Measurements from ENCODE around the gene LPIN1. TPM values are rescaled to one million over a fixed set of nuclear protein-coding genes. Genes with fewer than 3 reads are reported as not detected.

The LPIN1 gene
- total and polyA plus RNA-seq, 2 of the 13 experiments (the other 11 are each of a cell fraction or from before 2014, with no cell fraction given) = 9.7 to 19.4 TPM

DNA sequence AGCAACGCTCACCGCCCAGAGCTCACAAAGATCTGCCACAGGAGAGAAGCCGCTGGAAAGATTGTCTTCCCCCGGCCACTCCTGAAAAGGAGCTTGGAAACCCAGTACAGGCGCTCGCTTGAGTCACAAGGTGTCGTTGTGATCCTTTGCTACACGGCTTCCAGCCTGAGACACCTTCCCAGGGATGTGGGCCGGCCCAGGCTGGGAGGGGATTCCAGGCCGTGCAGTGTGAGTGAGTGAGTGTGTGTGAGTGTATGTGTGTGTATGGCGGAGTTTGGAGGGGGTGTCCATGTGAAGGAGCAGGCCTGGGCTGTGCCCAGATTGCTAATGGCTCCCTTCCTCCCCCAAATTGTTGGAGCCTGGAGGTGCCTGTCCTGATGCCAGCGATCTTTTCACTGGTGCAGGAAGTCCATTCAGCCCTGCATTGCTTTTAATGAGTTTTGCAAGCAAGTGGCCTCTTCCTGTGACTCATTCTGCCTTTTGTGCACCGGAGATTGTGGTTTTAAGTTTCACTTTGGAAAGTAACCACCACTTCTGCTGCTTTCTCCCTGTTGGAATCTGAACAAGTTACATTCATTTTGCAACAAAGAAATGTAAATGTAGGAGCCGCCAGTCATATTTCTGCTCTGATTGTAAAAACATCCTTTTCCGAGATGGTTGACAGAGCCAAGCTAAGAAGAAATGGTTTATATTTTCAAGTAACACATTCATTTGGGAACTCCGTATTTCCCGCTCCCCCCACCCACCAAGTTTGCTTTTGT is 83.7 kb downstream of the LPIN1 start (continued):
- TF ChIP-seq, protein P1, sequence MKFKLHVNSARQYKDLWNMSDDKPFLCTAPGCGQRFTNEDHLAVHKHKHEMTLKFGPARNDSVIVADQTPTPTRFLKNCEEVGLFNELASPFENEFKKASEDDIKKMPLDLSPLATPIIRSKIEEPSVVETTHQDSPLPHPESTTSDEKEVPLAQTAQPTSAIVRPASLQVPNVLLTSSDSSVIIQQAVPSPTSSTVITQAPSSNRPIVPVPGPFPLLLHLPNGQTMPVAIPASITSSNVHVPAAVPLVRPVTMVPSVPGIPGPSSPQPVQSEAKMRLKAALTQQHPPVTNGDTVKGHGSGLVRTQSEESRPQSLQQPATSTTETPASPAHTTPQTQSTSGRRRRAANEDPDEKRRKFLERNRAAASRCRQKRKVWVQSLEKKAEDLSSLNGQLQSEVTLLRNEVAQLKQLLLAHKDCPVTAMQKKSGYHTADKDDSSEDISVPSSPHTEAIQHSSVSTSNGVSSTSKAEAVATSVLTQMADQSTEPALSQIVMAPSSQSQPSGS (CRISPR knock-in tag; IDR thresholded peaks at IDR 0.05) = peak; percentile 59; the same call in 1 of the 2 replicates
- TF ChIP-seq ZNF644 (CRISPR knock-in tag; IDR thresholded peaks at IDR 0.05; ENCODE audit: low read depth) = peak; percentile 48; the same call in 1 of the 2 replicates
- peak; percentile 40; the same call in 1 of the 2 replicates for TF ChIP-seq HIC2 (CRISPR knock-in tag; IDR thresholded peaks at IDR 0.05; ENCODE audit: low read depth)
- peak; percentile 58; the same call in 1 of the 2 replicates for TF ChIP-seq TARDBP (CRISPR knock-in tag; IDR thresholded peaks at IDR 0.05)
- peak; percentile 77 for TF ChIP-seq ZNF691 (CRISPR knock-in tag; IDR thresholded peaks at IDR 0.05; ENCODE audit: borderline replicate concordance, low read depth)
- TF ChIP-seq ZNF790 (CRISPR knock-in tag; IDR thresholded peaks at IDR 0.05; ENCODE audit: borderline replicate concordance) = peak; percentile 72; the same call in 1 of the 2 replicates
- no peak for TF ChIP-seq ZNF282 (IDR thresholded peaks at IDR 0.05; ENCODE audit: partially characterized antibody)
- TF ChIP-seq POLR2A (IDR thresholded peaks at IDR 0.05; ENCODE audit: insufficient read depth in 1 of 2, low read depth in 2 of 2, low read length in 2 of 2) = peak; percentile 64 to 65
- peak; percentile 89; the same call in 1 of the 2 replicates for TF ChIP-seq CREBL2 (CRISPR knock-in tag; IDR thresholded peaks at IDR 0.05; ENCODE audit: borderline replicate concordance)
- TF ChIP-seq ZNF709 (CRISPR knock-in tag; IDR thresholded peaks at IDR 0.05) = peak; percentile 80; the same call in 1 of the 2 replicates
- 0 out of 2 replicates have a peak, but pooled peaks have one; percentile 42 for TF ChIP-seq REPIN1 (CRISPR knock-in tag; IDR thresholded peaks at IDR 0.05; ENCODE audit: borderline replicate concordance, low read depth)
- TF ChIP-seq ATF4 (CRISPR knock-in tag; IDR thresholded peaks at IDR 0.05) = peak in 1 of 2 experiments; percentile 75; a peak in 1 of 4 replicates
- TF ChIP-seq, protein P2, sequence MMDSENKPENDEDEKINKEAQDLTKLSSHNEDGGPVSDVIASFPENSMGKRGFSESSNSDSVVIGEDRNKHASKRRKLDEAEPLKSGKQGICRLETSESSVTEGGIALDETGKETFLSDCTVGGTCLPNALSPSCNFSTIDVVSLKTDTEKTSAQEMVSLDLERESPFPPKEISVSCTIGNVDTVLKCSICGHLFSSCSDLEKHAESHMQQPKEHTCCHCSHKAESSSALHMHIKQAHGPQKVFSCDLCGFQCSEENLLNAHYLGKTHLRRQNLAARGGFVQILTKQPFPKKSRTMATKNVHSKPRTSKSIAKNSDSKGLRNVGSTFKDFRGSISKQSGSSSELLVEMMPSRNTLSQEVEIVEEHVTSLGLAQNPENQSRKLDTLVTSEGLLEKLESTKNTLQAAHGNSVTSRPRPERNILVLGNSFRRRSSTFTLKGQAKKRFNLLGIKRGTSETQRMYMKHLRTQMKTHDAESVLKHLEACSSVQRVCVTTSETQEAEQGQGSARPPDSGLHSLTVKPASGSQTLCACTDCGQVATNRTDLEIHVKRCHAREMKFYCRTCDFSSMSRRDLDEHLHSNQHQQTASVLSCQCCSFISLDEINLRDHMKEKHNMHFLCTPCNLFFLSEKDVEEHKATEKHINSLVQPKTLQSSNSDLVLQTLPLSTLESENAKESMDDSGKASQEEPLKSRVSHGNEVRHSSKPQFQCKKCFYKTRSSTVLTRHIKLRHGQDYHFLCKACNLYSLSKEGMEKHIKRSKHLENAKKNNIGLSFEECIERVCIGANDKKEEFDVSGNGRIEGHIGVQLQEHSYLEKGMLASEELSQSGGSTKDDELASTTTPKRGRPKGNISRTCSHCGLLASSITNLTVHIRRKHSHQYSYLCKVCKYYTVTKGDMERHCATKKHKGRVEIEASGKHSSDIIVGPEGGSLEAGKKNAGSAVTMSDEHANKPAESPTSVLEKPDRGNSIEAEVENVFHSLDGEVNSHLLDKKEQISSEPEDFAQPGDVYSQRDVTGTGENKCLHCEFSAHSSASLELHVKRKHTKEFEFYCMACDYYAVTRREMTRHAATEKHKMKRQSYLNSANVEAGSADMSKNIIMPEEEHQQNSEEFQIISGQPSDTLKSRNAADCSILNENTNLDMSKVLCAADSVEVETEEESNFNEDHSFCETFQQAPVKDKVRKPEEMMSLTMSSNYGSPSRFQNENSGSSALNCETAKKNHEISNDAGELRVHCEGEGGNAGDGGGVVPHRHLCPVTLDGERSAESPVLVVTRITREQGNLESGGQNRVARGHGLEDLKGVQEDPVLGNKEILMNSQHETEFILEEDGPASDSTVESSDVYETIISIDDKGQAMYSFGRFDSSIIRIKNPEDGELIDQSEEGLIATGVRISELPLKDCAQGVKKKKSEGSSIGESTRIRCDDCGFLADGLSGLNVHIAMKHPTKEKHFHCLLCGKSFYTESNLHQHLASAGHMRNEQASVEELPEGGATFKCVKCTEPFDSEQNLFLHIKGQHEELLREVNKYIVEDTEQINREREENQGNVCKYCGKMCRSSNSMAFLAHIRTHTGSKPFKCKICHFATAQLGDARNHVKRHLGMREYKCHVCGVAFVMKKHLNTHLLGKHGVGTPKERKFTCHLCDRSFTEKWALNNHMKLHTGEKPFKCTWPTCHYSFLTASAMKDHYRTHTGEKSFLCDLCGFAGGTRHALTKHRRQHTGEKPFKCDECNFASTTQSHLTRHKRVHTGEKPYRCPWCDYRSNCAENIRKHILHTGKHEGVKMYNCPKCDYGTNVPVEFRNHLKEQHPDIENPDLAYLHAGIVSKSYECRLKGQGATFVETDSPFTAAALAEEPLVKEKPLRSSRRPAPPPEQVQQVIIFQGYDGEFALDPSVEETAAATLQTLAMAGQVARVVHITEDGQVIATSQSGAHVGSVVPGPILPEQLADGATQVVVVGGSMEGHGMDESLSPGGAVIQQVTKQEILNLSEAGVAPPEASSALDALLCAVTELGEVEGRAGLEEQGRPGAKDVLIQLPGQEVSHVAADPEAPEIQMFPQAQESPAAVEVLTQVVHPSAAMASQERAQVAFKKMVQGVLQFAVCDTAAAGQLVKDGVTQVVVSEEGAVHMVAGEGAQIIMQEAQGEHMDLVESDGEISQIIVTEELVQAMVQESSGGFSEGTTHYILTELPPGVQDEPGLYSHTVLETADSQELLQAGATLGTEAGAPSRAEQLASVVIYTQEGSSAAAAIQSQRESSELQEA (CRISPR knock-in tag; IDR thresholded peaks at IDR 0.05; ENCODE audit: not compliant biosample characterization) = peak; percentile 65
